Cardiac septum (tissue), 1 donor: ENCODE data around the gene FTO. TPM values are rescaled to one million over a fixed set of nuclear protein-coding genes. Genes with fewer than 3 reads are reported as not detected.

ENCODE experiments used
- DNase-seq: peaks from one replicate; pipeline ENCODE4 v3.0.0-alpha.2; 2020; ENCODE audit warnings: low spot score
- intact Hi-C: fragments of 100-400 bp; cut with DNase I; formaldehyde crosslinking; loops from one replicate; pipeline ENCODE4 v1.14.0; 2022
- total RNA-seq: library from RNA; stranded (reverse); fragmentation: NEBNext Ultra II Directional; extraction: Animal tissue kit (Norgen Biotek cat#: 25700); gene quantifications from one replicate; pipeline ENCODE4 v1.2.1, GENCODE V29; 2021
- donor health status: DM: no; HTN: no; CAD: no.

FTO gene
- total RNA-seq, 1 donor from 2014 or later: 70.4 TPM

GRCh38 chr16:53966821-53967571 is 263.0 kb downstream of the FTO start:
- intact Hi-C loops: no loop called here
- DNase-seq: no peak

- DNase-seq: no peak
- intact Hi-C loops: no loop called here
These were observed 263.6 kb downstream of the FTO start for GRCh38 chr16:53967572-53967971.

- intact Hi-C loops: no loop called here
- no peak for DNase-seq
These were observed 264.5 kb downstream of the FTO start for GRCh38 chr16:53968454-53968853.

GRCh38 chr16:53968896-53969295 is 264.9 kb downstream of the FTO start:
- intact Hi-C loops: no loop called here
- no peak for DNase-seq

- no peak for DNase-seq
- intact Hi-C loops: no loop called here
These were observed 267.7 kb downstream of the FTO start for GRCh38 chr16:53971616-53972015.

GRCh38 chr16:53973021-53973420 is 269.1 kb downstream of the FTO start:
- intact Hi-C loops: no loop called here
- no peak for DNase-seq

- no peak for DNase-seq
- intact Hi-C loops: no loop called here
These were observed 270.6 kb downstream of the FTO start for GRCh38 chr16:53974484-53975080.

- intact Hi-C loops: no loop called here
- DNase-seq: no peak
These were observed 276.7 kb downstream of the FTO start for GRCh38 chr16:53980675-53981074.

- intact Hi-C loops: no loop called here
- no peak for DNase-seq
These were observed 278.7 kb downstream of the FTO start for GRCh38 chr16:53982631-53983042.

- no peak for DNase-seq
- intact Hi-C loops: no loop called here
These were observed 281.0 kb downstream of the FTO start for GRCh38 chr16:53984936-53985335.

GRCh38 chr16:53985861-53986260 is 281.9 kb downstream of the FTO start:
- DNase-seq: no peak
- intact Hi-C loops: no loop called here

GRCh38 chr16:53986793-53987192 is 282.8 kb downstream of the FTO start:
- intact Hi-C loops: no loop called here
- no peak for DNase-seq

- intact Hi-C loops: no loop called here
- DNase-seq: no peak
These were observed 284.2 kb downstream of the FTO start for GRCh38 chr16:53988136-53988535.

GRCh38 chr16:53989597-53989996 is 285.6 kb downstream of the FTO start:
- intact Hi-C loops: no loop called here
- DNase-seq: no peak

- no peak for DNase-seq
- intact Hi-C loops: no loop called here
These were observed 287.9 kb downstream of the FTO start for GRCh38 chr16:53991754-53992378.

- intact Hi-C loops: no loop called here
- DNase-seq: no peak
These were observed 291.4 kb downstream of the FTO start for GRCh38 chr16:53995378-53995777.

GRCh38 chr16:53996961-53997360 is 293.0 kb downstream of the FTO start:
- no peak for DNase-seq
- intact Hi-C loops: no loop called here

GRCh38 chr16:53998024-53998810 is 294.3 kb downstream of the FTO start:
- no peak for DNase-seq
- intact Hi-C loops: no loop called here

- DNase-seq: no peak
- intact Hi-C loops: no loop called here
These were observed 295.1 kb downstream of the FTO start for GRCh38 chr16:53998966-53999522.

GRCh38 chr16:53999841-54000240 is 295.9 kb downstream of the FTO start:
- DNase-seq: no peak
- intact Hi-C loops: no loop called here
